Central memory CD8-positive, alpha-beta T cell (primary cell): ENCODE results near the gene KCNJ1.

Experiments
- ATAC-seq: fragments of 150-1000 bp; cut with Tn5 transposase; replicated peaks from 2 replicates; pipeline ENCODE4 v1.10.0; 2022; ENCODE audit warnings: mild to moderate bottlenecking, moderate FRiP score, moderate number of reproducible peaks; ENCODE audit not compliant: poor library complexity, severe bottlenecking; ENCODE audit errors: extremely low read depth
- DNase-seq, 2 donors: peaks; one replicate each; pipeline ENCODE4 v3.0.0; 2021; ENCODE audit warnings: low spot score in 2 of 2
- H3K27ac Mint-ChIP-seq: one replicate; pipeline ENCODE4 v1.8.0; 2022; ENCODE audit warnings: low read depth, mild to moderate bottlenecking, moderate library complexity, mixed read lengths
- H3K27me3 Mint-ChIP-seq: one replicate; pipeline ENCODE4 v1.8.0; 2022; ENCODE audit warnings: mixed read lengths
- H3K36me3 Mint-ChIP-seq: one replicate; pipeline ENCODE4 v1.8.0; 2022; ENCODE audit warnings: mild to moderate bottlenecking, moderate library complexity, mixed read lengths; ENCODE audit not compliant: insufficient read depth
- H3K4me1 Mint-ChIP-seq: one replicate; pipeline ENCODE4 v1.8.0; 2022; ENCODE audit warnings: mixed read lengths
- H3K4me3 Mint-ChIP-seq: one replicate; pipeline ENCODE4 v1.8.0; 2022; ENCODE audit warnings: mild to moderate bottlenecking, moderate library complexity, mixed read lengths
- H3K9me3 Mint-ChIP-seq: one replicate; pipeline ENCODE4 v1.8.0; 2022; ENCODE audit warnings: mixed read lengths

The KCNJ1 gene

DNA sequence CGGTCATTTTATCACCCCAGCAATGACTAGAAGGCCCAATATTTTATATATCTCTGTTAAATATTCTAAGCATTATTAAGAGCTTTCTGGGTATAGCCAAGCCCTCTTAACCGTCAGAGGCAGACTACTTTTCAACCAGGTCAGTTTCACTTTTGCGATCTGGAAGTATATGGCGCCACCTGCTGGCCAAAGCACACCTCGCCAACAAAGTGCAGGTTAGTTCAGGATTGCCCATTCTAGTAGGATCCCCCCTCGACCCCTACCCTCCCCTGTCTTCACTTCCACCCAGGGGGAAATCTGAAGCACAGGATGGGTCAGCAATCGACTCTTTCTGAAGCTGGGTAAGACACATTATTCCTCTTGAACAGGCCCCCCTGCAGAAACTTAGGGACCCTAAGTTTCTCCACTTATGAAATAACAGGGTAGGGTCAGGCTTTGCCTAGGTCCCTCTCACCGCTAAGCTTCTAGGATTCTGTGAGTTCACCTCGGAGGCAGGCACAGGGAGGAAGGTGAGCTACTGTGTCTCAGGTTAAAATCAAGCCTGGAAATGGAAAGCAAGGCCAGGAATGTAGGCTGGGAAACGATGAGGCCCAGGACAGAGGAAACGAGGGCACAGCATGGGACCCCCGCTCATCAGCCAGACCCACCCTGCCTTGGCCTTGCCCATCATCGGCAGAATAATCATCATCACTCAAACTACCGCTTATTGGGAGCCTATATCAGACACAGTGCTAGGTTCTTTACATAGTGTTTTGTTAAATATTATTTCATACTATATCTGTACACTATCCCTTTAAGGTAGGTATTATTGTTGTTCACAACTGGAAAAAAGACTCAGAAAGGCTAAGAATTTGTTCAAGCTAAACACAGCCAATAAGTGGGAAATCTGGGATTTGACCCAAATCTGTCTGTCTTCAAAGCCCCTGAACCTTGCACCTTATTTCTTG is 35.6 kb downstream of the KCNJ1 start:
- ATAC-seq (peak; percentile 74), DNase-seq (peak; percentile 75 to 85)
- Mint-ChIP-seq H3K27ac (peak overlapping the region; percentile 94), H3K27me3 (no peaks in the 10 kb centered on the region), H3K4me3 (peak overlapping the region; percentile 39), H3K9me3 (no peaks in the 10 kb centered on the region), H3K4me1 (peaks cover 20% of the 10 kb centered on the region), H3K36me3 (peaks cover 6% of the 10 kb centered on the region)

DNA sequence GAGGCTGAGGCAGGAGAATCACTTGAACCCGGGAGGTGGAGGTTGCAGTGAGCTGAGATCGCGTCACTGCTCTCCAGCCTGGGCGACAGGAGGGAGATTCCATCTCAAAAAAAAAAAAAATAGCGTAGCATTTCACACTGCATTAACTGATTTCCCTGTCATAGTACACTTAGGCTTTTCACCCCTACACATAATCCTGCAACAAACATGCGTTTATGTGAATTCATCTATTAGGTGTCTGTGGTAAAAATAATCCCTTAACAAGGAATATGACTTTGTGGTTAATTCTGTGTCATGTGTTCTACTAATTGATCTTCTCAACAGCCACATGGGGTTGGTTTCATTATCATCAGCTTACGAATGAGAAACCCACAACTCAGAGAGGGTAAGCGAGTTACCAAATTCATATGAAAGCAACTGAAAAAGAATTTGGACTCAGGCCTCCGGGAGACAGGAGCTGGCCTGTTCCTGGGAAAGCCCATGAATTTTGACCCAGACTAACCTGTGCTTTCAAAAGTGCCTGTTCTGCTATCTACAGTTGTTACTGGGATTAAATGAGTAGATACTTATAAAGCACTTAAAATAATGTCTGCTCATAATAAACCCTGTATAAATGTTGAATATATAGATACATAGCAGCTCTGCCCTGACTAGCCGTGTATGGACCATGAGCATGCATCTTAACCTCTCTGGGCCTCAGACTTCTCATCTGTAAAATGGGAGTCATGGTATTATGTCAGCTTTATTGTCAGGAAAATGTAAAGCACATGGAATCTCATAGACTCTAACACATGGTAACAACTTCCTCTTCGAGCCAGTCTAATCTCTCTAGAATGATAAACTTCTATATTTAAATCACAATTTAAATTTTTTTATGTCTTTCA is 36.6 kb downstream of the KCNJ1 start:
- Mint-ChIP-seq H3K27ac (peak overlapping the region; percentile 94), H3K4me3 (peak overlapping the region; percentile 39), H3K4me1 (peaks cover 20% of the 10 kb centered on the region), H3K27me3 (no peaks in the 10 kb centered on the region), H3K36me3 (peaks cover 6% of the 10 kb centered on the region), H3K9me3 (no peaks in the 10 kb centered on the region)
- peak; percentile 83 for ATAC-seq
- DNase-seq: no peak

GRCh38 chr11:128828350-128828749 is 38.7 kb downstream of the KCNJ1 start:
- Mint-ChIP-seq H3K9me3 (no peaks in the 10 kb centered on the region), H3K27ac (no peak overlapping the region), H3K36me3 (peaks cover 6% of the 10 kb centered on the region), H3K4me1 (peaks cover 20% of the 10 kb centered on the region), H3K27me3 (no peaks in the 10 kb centered on the region), H3K4me3 (no peak overlapping the region)
- ATAC-seq (no peak), DNase-seq (no peak)

DNA sequence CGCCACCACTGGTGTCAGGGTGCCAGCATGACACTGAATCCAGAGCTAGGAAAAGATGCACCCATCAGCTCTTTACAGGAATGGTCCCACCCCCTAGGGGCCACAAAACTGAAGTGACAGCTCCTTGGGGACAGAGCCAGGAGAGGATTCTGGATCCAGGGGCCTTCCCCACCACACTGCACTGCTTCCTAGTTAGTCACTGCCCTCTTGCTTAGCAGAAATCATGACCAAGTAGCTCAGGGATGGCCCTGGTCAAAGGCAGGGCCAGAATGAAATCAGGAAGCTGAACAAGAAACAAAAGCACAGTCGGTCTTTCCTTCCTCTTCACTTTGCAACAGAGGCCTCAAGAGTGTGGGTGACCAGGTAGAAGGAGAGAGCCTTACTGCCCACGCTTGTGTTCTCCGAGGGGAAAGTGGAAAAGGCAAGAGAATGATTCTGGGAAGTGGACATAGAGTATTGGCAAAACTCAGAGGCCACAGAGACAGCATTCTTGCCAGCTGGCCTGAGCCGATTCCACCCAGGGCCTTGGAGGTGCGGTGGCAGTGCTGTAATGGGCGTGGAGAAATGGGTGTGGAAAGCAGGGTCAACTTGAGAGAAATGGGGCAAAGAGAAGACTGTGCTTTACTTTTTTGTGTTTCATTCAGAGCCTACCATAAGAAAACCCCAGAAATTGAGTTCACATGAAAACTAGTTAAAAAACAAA is 39.8 kb downstream of the KCNJ1 start:
- Mint-ChIP-seq H3K9me3 (no peaks in the 10 kb centered on the region), H3K4me3 (no peak overlapping the region), H3K27me3 (no peaks in the 10 kb centered on the region), H3K36me3 (peaks cover 9% of the 10 kb centered on the region), H3K4me1 (peaks cover 20% of the 10 kb centered on the region), H3K27ac (peak overlapping the region; percentile 58)
- no peak for DNase-seq
- ATAC-seq: no peak

- no peaks in the 10 kb centered on the region for H3K9me3 Mint-ChIP-seq
- H3K4me3 Mint-ChIP-seq: no peak overlapping the region
- DNase-seq (no peak), ATAC-seq (no peak)
- no peaks in the 10 kb centered on the region for H3K27me3 Mint-ChIP-seq
- H3K36me3 Mint-ChIP-seq: peaks cover 6% of the 10 kb centered on the region
- peaks cover 8% of the 10 kb centered on the region for H3K4me1 Mint-ChIP-seq
- peak overlapping the region; percentile 64 for H3K27ac Mint-ChIP-seq
Observed at GRCh38 chr11:128825050-128825784, 41.9 kb downstream of the KCNJ1 start.

- H3K9me3 Mint-ChIP-seq: no peaks in the 10 kb centered on the region
- no peaks in the 10 kb centered on the region for H3K27me3 Mint-ChIP-seq
- no peak overlapping the region for H3K27ac Mint-ChIP-seq
- H3K36me3 Mint-ChIP-seq: peaks cover 6% of the 10 kb centered on the region
- no peak for ATAC-seq
- no peaks in the 10 kb centered on the region for H3K4me1 Mint-ChIP-seq
- H3K4me3 Mint-ChIP-seq: no peak overlapping the region
- no peak for DNase-seq
Observed at GRCh38 chr11:128824191-128825049, 42.7 kb downstream of the KCNJ1 start.

GRCh38 chr11:128823753-128824152 is 43.3 kb downstream of the KCNJ1 start:
- no peaks in the 10 kb centered on the region for H3K9me3 Mint-ChIP-seq
- no peak overlapping the region for H3K27ac Mint-ChIP-seq
- ATAC-seq (no peak), DNase-seq (no peak)
- H3K27me3 Mint-ChIP-seq: no peaks in the 10 kb centered on the region
- H3K36me3 Mint-ChIP-seq: peaks cover 9% of the 10 kb centered on the region
- H3K4me3 Mint-ChIP-seq: no peak overlapping the region
- no peaks in the 10 kb centered on the region for H3K4me1 Mint-ChIP-seq

GRCh38 chr11:128822130-128822529 is 45.0 kb downstream of the KCNJ1 start:
- H3K27me3 Mint-ChIP-seq: no peaks in the 10 kb centered on the region
- H3K4me1 Mint-ChIP-seq: no peaks in the 10 kb centered on the region
- no peak for ATAC-seq
- H3K4me3 Mint-ChIP-seq: no peak overlapping the region
- H3K36me3 Mint-ChIP-seq: peaks cover 15% of the 10 kb centered on the region
- no peak for DNase-seq
- H3K27ac Mint-ChIP-seq: no peak overlapping the region
- no peaks in the 10 kb centered on the region for H3K9me3 Mint-ChIP-seq

GRCh38 chr11:128821556-128821955 is 45.5 kb downstream of the KCNJ1 start:
- ATAC-seq: no peak

DNA sequence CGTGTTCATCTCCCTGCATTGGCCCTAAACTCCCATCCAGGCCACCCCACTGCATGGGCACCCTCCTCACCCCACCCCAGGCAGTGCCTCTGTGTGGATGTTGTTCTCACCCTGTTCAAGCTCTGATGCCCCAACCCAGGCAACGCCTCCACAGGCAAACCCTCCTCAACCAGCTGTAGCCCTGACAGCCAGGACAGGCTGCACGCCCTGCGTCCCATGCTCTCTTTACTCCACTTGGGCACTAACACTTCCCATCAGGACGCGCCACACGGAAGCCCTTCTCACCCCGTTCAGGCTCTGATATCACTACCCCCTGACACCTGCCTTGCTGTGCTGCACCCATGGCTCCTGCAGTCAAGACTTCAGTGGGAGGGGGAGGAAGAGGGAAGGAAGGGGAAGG is 47.9 kb downstream of the KCNJ1 start:
- Mint-ChIP-seq H3K36me3 (peaks cover 27% of the 10 kb centered on the region), H3K4me3 (no peak overlapping the region), H3K27ac (no peak overlapping the region), H3K27me3 (no peaks in the 10 kb centered on the region), H3K9me3 (no peaks in the 10 kb centered on the region), H3K4me1 (no peaks in the 10 kb centered on the region)
- ATAC-seq: no peak
- no peak for DNase-seq

More at GRCh38 chr11:128821556-128821955, 45.5 kb downstream of the KCNJ1 start:
- H3K4me3 Mint-ChIP-seq: no peak overlapping the region
- H3K27ac Mint-ChIP-seq: no peak overlapping the region
- H3K27me3 Mint-ChIP-seq: no peaks in the 10 kb centered on the region
- no peak for DNase-seq
- no peaks in the 10 kb centered on the region for H3K4me1 Mint-ChIP-seq
- peaks cover 17% of the 10 kb centered on the region for H3K36me3 Mint-ChIP-seq
- H3K9me3 Mint-ChIP-seq: no peaks in the 10 kb centered on the region
